ENCODE measurements around the gene OAT.
A peak's percentile ranks its signal among the peaks of the same experiment; 100 is the strongest.

Gene OAT

GRCh38 chr10:124394583-124394982 is 24.1 kb downstream of the OAT start:
- no peak for DNase-seq

DNA sequence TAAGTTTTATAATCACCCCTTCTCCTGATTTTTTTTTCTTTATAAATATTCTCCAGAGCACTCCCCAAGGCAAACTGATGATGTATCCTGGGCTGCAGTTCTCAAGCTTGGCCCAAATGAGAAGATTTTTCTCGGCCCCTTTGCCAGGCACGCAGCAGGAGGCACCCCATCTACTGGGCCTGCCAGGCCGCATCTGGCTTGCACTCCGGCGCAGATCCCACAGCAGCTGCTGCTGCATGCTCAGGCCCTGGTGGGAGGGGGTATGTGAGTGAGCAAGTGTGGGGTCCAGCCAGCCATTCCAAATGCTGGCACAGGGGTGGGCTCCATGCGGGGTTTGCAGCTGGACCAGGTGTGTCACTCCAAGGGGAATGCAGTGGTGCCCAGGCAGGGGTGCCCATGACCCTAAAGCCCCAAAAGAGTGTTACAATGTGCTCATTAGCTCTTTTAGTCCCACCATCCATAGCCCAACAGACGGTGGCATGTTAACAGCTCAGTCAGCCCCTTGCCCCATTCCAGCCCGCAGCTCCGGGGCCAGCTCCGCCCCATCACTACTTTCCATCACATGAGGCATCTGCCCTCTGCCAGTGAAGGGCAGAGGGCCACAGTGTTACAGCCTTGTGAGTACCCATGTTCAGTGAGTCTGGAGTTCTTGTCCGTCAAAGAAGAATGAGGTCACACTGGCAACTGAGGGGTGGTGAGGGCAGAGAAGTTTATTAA is 25.9 kb downstream of the OAT start:
- no peak for DNase-seq

- DNase-seq: no peak
These were observed 28.1 kb downstream of the OAT start for GRCh38 chr10:124390471-124391187.

- DNase-seq: no peak
These were observed 28.9 kb downstream of the OAT start for GRCh38 chr10:124389613-124390361.

GRCh38 chr10:124388823-124389612 is 29.7 kb downstream of the OAT start:
- peak; percentile 93 for DNase-seq

GRCh38 chr10:124388476-124388822 is 30.3 kb downstream of the OAT start:
- DNase-seq: no peak

DNA sequence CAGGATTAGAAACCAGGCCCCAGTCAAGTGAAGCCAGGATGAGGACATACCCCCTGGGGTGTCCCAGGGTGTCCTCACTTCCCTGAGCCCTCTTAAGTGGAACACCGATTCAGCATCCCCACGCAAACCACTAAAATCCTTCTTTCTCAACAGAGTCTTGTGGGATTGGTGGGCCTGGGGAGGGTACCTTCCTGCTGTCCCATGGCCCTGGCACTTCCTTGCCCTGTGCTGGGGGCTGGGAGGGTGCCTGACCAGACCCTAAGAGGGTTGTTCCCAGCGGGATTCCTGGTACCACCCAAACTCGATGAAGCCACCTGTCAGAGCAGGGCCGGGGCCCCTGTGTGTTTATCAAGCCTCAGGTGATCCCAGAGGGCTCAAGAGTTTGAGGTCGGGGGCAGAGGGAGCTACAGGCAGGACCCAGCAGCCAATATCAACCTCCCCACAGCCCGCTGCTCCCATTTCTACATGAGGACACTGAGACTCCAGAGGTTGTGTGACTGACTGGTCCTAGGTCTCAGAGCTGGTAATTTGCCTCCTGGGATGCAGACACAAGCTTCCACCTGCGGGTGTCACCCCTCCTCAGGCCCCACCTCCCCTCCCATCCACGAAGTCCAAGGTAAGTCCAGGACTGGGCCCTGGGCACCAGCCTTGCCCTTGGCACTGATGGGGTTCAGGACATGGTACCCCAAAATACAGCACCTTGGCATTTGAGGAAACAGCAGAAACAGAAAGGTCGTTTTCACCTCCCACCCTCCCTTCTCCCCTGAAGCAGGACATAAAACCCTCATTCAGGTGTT is 31.4 kb downstream of the OAT start:
- no peak for DNase-seq

DNA sequence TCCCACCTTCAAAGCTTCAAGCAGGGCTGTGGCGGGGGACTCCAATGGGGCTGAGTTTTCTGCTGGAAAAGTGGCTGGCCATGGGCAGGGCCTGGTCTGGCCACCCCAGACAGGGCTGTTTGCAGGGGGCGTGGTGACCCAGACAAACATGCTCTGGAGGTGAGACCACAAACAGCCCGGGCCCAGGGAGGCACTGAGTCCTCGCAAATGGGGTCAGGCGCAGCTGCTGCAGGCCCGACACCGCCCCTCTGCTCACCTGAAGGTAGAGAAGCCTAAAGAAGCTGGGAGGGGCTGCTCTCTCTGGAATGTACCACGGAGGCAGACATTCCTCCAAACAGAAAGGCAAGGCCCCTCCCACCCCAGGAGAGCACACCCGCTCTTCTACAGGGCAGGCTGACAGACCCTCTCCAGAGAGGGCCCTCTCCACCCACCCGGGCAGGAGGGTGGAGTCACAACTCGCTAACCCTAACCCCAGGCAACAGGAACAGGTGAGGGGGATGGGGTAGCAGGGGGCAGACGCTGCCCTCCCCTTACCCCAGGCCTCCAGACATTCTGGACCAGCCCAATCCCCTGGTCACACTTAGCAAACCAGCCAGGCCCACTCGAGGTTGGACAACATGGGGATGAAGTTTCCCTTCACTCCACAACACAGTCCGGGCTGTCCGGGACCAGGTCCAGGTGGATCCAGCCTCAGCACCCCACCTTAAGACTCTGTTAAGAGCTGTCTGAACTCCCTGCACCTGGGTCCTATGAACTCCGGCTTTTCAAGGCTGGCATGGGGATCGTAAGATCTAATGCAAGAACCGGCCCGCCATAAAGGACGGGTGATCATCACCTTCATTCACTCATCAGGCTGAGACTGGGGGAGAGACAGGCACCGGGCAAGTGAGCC is 32.3 kb downstream of the OAT start:
- DNase-seq: no peak

GRCh38 chr10:124385627-124386185 is 33.0 kb downstream of the OAT start:
- no peak for DNase-seq

DNA sequence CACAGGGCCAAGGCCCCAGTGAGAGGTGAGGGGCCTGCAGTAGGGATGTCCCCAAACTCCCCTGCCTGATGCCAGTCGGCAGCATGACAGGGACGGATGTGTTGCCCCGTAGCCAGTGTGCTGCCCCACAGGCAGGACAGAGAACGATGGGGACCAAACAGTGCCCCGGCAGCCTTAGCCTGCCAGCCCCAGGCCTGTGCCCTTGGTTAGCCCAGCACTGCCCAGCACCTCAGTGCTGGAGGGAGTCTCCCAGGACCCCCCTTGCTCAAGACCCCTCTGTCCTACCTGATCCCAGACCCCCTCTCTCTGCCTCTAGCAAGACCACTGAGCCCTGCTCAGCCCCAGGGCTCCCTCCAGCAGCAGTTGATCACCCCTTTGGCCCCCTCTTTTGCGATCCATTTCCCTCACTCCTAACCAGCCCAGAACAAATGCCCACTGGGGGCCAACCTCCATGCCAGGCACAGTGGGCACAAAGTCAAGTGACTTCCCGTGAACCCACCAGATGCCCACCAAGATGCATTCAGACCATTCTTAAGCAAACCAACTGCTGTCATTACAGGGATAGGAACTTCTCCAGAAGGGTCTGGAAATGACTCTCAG is 34.0 kb downstream of the OAT start:
- no peak for DNase-seq

DNA sequence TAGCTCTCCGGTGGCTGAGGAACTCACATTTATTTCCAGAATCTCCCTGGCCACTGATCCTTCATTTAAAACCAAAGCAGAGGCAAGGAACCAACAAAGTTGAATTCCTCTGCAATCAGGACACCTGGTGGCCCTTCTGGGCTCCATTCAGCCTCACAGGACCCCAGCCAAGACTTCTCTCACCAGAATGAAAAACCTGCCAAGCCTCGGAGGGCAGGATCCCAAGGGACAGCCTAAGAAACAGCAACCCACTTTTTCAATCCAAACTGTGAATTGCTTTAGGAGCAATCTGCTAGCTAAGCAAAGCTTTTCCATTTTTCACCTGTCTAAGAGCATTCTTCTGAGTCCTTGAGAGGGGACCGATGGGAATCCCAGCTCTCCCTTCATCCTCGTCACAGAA is 34.6 kb downstream of the OAT start:
- no peak for DNase-seq

DNA sequence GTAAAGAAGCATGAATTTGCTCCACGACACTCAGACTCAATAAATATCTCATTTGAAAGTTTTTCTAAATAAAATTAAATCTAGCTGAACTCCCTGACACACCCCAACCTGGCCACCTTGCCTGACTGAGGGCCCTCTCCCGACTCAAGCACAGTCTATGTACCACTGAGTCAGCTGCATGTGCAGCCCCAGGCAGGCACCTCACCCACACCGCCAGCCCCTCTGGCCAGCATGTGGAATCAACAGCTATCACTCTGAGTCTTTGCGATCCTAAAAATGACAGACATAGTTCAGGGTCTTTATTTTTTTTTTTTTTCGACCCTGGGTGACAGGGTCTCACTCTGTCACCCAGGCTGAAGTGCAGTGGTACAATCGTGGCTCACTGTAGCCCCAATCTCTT is 35.2 kb downstream of the OAT start:
- DNase-seq: no peak

- DNase-seq: no peak
These were observed 37.6 kb downstream of the OAT start for GRCh38 chr10:124381011-124381611.

- no peak for DNase-seq
These were observed 38.3 kb downstream of the OAT start for GRCh38 chr10:124380256-124380995.

DNA sequence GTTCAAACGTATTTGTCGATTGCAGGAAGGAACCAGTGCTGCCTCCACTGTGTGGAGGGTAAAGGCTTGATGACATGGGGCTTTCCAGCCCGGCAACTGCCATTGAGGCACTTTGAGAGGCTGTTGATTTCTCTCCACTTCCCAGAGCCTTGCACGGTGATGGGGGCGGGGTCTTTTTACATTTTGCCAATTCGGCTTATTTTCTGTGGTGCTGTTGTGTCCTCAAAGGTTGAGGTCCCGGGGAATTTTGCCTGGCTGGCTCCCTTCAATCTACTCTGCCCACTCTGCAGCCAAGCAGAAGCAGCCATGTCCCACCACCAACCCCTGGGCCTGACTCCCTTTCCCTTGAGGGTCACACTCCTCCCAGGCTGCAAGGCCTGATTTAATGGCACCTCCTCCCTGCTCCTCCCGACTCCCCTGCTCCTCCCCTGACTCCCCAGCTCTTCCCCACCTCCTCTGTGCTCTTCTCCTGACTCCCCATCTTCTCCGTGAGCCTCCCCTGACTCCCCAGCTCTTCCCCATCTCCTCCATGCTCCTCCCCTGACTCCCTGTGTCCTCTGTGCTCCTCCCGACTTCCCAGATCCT is 39.0 kb downstream of the OAT start:
- DNase-seq: no peak

GRCh38 chr10:124378881-124379471 is 39.7 kb downstream of the OAT start:
- DNase-seq: no peak

DNA sequence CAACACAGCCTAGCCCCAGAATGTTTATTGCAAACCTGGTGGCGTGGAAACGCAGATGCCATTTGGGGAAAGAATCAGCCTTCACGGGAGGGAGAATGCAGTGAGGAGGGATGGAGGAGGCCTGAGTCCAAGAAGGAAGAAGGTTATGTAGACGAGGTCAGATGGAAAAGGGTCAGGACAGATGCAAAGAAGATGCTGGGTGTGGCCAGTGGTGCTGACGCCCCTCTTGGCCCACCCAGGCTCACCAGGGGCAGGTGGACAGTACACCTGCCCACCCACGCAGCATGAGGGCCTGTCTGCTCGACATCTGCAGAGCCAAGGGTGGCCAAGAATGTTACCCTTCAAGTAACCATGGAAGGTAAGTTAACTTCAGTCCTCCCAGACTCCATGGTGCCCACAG is 40.5 kb downstream of the OAT start:
- no peak for DNase-seq

DNA sequence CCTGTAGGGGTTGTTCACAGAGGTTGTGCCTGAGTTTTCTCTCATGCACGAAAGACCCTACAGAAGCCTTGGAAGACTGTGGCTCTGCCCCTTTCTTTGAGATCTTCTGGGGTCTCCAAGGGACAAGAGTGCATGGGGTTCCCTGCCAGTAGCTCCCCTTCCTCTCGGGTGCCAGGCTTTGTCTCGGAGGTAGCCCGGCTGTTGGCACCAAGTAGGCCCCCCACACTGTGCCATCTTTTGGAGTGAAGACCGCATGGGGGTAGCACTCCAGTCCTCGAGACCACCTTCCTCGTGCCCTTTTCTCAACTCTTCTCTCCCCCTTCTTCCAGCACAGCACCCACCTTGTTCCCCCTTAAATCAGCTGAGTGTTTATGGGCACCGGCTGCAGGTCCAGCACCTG is 41.6 kb downstream of the OAT start:
- no peak for DNase-seq

- no peak for DNase-seq
These were observed 42.3 kb downstream of the OAT start for GRCh38 chr10:124376411-124376810.

Data from activated CD4-positive, alpha-beta T cell treated with anti-CD3 and anti-CD28 coated beads, Interleukin-10, Interleukin-2, amounts not matched to agents 100 ng/mL and 50 ng/mL, durations not matched to agents 16 hours and 8 hours (primary cell).